HEK293 (cell line): ENCODE results near the gene ZSCAN20.

Experiments used
- BCL11B ChIP-seq: fragments of 450-650 bp; formaldehyde crosslinking; IDR thresholded peaks from 2 replicates; pipeline ENCODE4 v1.5.1; 2016; ENCODE audit warnings: low read depth, missing biosample characterization, missing genetic modification characterization
- KLF1 ChIP-seq: fragments of 450-650 bp; formaldehyde crosslinking; IDR thresholded peaks from 2 replicates; pipeline ENCODE4 v1.5.1; 2016; ENCODE audit warnings: missing biosample characterization, missing genetic modification characterization
- KLF10 ChIP-seq: fragments of 450-650 bp; IDR thresholded peaks from 2 replicates; pipeline ENCODE4 v1.5.1; 2018; ENCODE audit warnings: missing biosample characterization, mild to moderate bottlenecking, missing genetic modification characterization
- PBX3 ChIP-seq: sonication (generic); formaldehyde crosslinking; IDR thresholded peaks from 2 replicates; pipeline ENCODE4 v1.8.1; 2022; ENCODE audit warnings: mild to moderate bottlenecking, moderate library complexity, missing genetic modification reagents
- PRDM4 ChIP-seq: fragments of 450-650 bp; formaldehyde crosslinking; IDR thresholded peaks from 2 replicates; pipeline ENCODE4 v1.5.1; 2017; ENCODE audit warnings: missing biosample characterization, missing genetic modification characterization
- SP7 ChIP-seq: fragments of 450-650 bp; formaldehyde crosslinking; IDR thresholded peaks from 2 replicates; pipeline ENCODE4 v1.5.1; 2016; ENCODE audit warnings: missing biosample characterization, missing genetic modification characterization
- WT1 ChIP-seq: fragments of 450-650 bp; formaldehyde crosslinking; IDR thresholded peaks from 2 replicates; pipeline ENCODE4 v1.5.1; 2016; ENCODE audit warnings: missing biosample characterization, missing genetic modification characterization
- YY2 ChIP-seq: fragments of 450-650 bp; formaldehyde crosslinking; IDR thresholded peaks from 2 replicates; pipeline ENCODE4 v1.5.1; 2016; ENCODE audit warnings: missing biosample characterization, missing genetic modification characterization
- ZFP69B ChIP-seq: fragments of 450-650 bp; formaldehyde crosslinking; IDR thresholded peaks from 2 replicates; pipeline ENCODE4 v1.5.1; 2016; ENCODE audit warnings: missing biosample characterization, missing genetic modification characterization
- ZNF10 ChIP-seq: fragments of 450-650 bp; formaldehyde crosslinking; IDR thresholded peaks from 2 replicates; pipeline ENCODE4 v1.5.1; 2017; ENCODE audit warnings: missing biosample characterization, missing genetic modification characterization
- ZNF132 ChIP-seq: fragments of 450-650 bp; formaldehyde crosslinking; IDR thresholded peaks from 2 replicates; pipeline ENCODE4 v1.5.1; 2017; ENCODE audit warnings: missing biosample characterization, missing genetic modification characterization, borderline replicate concordance
- ZNF202 ChIP-seq: fragments of 450-650 bp; formaldehyde crosslinking; IDR thresholded peaks from 2 replicates; pipeline ENCODE4 v1.5.1; 2016; ENCODE audit warnings: missing biosample characterization, missing genetic modification characterization, borderline replicate concordance
- ZNF274 ChIP-seq, 2 experiments: fragments of 200-500 bp in 1 of 2; fragments of 450-650 bp in 1 of 2; sonication (Bioruptor generic) in 1 of 2; formaldehyde crosslinking in 1 of 2; IDR thresholded peaks; 2 replicates each; pipeline versions ENCODE4 v1.5.1 to v1.6.1; 2014 to 2016; ENCODE audit warnings: borderline replicate concordance in 1 of 2, inconsistent platforms in 1 of 2, low read length in 1 of 2, missing biosample characterization in 1 of 2, missing genetic modification characterization in 1 of 2
- ZNF335 ChIP-seq: fragments of 450-650 bp; formaldehyde crosslinking; conservative IDR thresholded peaks from 2 replicates; pipeline ENCODE4 v1.5.1; 2016; ENCODE audit warnings: missing biosample characterization, missing genetic modification characterization
- ZNF501 ChIP-seq: fragments of 450-650 bp; formaldehyde crosslinking; IDR thresholded peaks from 2 replicates; pipeline ENCODE4 v1.5.1; 2016; ENCODE audit warnings: missing biosample characterization, missing genetic modification characterization
- ZNF585B ChIP-seq: fragments of 450-650 bp; formaldehyde crosslinking; IDR thresholded peaks from 2 replicates; pipeline ENCODE4 v1.5.1; 2016; ENCODE audit warnings: missing biosample characterization, missing genetic modification characterization
- ZNF621 ChIP-seq: fragments of 450-650 bp; formaldehyde crosslinking; IDR thresholded peaks from 2 replicates; pipeline ENCODE4 v1.5.1; 2017; ENCODE audit warnings: missing biosample characterization, missing genetic modification characterization
- ZNF658 ChIP-seq: fragments of 450-650 bp; formaldehyde crosslinking; IDR thresholded peaks from 2 replicates; pipeline ENCODE4; 2016; ENCODE audit warnings: missing biosample characterization, missing genetic modification characterization
- ZNF692 ChIP-seq: fragments of 450-650 bp; formaldehyde crosslinking; IDR thresholded peaks from 2 replicates; pipeline ENCODE4 v1.5.1; 2016; ENCODE audit warnings: missing biosample characterization, missing genetic modification characterization
- TF ChIP-seq, protein P1 (sequence below): fragments of 450-650 bp; formaldehyde crosslinking; IDR thresholded peaks from 2 replicates; pipeline ENCODE4; 2016; ENCODE audit warnings: missing biosample characterization, missing genetic modification characterization
- TF ChIP-seq, protein P2 (sequence below): fragments of 450-650 bp; formaldehyde crosslinking; IDR thresholded peaks from 2 replicates; pipeline ENCODE4 v1.5.1; 2016; ENCODE audit warnings: missing biosample characterization, missing genetic modification characterization, borderline replicate concordance
- TF ChIP-seq, protein P3 (sequence below): fragments of 450-650 bp; formaldehyde crosslinking; IDR thresholded peaks from 2 replicates; pipeline ENCODE4 v1.5.1; 2016; ENCODE audit warnings: missing biosample characterization, missing genetic modification characterization
- TF ChIP-seq, protein P4 (sequence below): fragments of 450-650 bp; IDR thresholded peaks from 2 replicates; pipeline ENCODE4 v1.5.1; 2018; ENCODE audit warnings: missing biosample characterization, missing genetic modification characterization
- TF ChIP-seq, protein P5 (sequence below): fragments of 450-650 bp; formaldehyde crosslinking; IDR thresholded peaks from 2 replicates; pipeline ENCODE4 v1.5.1; 2016; ENCODE audit warnings: missing biosample characterization, missing genetic modification characterization

ZSCAN20 gene

DNA sequence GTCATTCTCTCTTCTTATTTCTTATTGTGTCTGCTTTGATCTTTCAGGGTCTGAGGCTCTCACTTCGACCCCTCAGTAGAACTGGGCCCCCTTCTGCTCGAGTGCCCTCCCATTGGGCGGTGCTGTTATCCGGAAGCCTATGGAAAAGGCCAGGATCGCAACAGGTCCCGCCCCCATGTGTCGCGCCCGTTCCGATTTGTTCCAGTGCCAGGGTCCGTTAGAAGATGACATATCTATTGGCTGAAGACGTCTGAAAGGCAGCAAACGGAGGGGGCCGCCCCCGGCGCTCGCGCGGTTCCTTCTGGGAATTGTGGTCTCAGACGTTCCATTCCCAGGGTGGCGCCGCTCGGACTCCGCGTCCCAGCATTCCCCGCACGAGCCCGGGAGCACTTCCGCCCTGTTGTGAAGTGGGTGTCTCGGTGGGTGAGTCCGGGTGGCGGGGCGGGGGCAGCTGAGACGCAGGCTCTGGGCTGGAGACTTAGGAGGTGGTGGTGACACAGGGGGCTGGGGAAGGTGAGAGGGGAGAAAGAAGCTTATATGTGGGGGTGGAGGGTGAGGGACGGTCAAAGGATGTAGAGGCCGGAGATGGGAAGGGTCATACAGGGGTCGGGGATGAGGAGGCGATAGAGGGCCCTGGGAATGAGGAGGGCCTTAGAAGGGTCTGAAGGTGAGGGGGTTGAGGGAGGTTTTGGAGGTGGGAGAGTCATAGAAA is at the start of gene ZSCAN20 (continued):
- 0 out of 2 replicates have a peak, but pooled peaks have one; percentile 45 for TF ChIP-seq BCL11B (tag by site-specific recombination)
- TF ChIP-seq ZNF132 (tag by site-specific recombination), result no peak
- no peak; the same call in 1 of the 2 replicates for TF ChIP-seq ZFP69B (tag by site-specific recombination)
- no peak for TF ChIP-seq KLF10 (tag by site-specific recombination)
- TF ChIP-seq ZNF658 (tag by site-specific recombination), result no peak
- peak; percentile 10; the same call in 1 of the 2 replicates for TF ChIP-seq ZNF692 (tag by site-specific recombination)
- TF ChIP-seq ZNF202 (tag by site-specific recombination), result no peak
- TF ChIP-seq, protein P1, sequence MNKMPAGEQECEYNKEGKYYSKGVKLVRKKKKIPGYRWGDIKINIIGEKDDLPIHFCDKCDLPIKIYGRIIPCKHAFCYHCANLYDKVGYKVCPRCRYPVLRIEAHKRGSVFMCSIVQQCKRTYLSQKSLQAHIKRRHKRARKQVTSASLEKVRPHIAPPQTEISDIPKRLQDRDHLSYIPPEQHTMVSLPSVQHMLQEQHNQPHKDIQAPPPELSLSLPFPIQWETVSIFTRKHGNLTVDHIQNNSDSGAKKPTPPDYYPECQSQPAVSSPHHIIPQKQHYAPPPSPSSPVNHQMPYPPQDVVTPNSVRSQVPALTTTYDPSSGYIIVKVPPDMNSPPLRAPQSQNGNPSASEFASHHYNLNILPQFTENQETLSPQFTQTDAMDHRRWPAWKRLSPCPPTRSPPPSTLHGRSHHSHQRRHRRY (tag by site-specific recombination), result no peak
- no peak for TF ChIP-seq ZNF274 (IDR thresholded peaks at IDR 0.05; ENCODE audit: low read length)
- no peak for TF ChIP-seq ZNF274 (tag by site-specific recombination; IDR thresholded peaks at IDR 0.05; ENCODE audit: borderline replicate concordance)
- TF ChIP-seq WT1 (tag by site-specific recombination), result no peak
- peak; percentile 74 for TF ChIP-seq SP7 (tag by site-specific recombination)
- peak; percentile 86 for TF ChIP-seq ZNF501 (tag by site-specific recombination)
- TF ChIP-seq, protein P2, sequence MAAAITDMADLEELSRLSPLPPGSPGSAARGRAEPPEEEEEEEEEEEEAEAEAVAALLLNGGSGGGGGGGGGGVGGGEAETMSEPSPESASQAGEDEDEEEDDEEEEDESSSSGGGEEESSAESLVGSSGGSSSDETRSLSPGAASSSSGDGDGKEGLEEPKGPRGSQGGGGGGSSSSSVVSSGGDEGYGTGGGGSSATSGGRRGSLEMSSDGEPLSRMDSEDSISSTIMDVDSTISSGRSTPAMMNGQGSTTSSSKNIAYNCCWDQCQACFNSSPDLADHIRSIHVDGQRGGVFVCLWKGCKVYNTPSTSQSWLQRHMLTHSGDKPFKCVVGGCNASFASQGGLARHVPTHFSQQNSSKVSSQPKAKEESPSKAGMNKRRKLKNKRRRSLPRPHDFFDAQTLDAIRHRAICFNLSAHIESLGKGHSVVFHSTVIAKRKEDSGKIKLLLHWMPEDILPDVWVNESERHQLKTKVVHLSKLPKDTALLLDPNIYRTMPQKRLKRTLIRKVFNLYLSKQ, result no peak
- peak; percentile 81; the same call in 1 of the 2 replicates for TF ChIP-seq PBX3 (CRISPR knock-in tag)
- TF ChIP-seq ZNF10 (tag by site-specific recombination), result no peak; the same call in 1 of the 2 replicates
- peak; percentile 35; the same call in 1 of the 2 replicates for TF ChIP-seq KLF1 (tag by site-specific recombination)
- TF ChIP-seq, protein P3, sequence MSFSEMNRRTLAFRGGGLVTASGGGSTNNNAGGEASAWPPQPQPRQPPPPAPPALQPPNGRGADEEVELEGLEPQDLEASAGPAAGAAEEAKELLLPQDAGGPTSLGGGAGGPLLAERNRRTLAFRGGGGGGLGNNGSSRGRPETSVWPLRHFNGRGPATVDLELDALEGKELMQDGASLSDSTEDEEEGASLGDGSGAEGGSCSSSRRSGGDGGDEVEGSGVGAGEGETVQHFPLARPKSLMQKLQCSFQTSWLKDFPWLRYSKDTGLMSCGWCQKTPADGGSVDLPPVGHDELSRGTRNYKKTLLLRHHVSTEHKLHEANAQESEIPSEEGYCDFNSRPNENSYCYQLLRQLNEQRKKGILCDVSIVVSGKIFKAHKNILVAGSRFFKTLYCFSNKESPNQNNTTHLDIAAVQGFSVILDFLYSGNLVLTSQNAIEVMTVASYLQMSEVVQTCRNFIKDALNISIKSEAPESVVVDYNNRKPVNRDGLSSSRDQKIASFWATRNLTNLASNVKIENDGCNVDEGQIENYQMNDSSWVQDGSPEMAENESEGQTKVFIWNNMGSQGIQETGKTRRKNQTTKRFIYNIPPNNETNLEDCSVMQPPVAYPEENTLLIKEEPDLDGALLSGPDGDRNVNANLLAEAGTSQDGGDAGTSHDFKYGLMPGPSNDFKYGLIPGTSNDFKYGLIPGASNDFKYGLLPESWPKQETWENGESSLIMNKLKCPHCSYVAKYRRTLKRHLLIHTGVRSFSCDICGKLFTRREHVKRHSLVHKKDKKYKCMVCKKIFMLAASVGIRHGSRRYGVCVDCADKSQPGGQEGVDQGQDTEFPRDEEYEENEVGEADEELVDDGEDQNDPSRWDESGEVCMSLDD (tag by site-specific recombination), result no peak
- TF ChIP-seq YY2 (tag by site-specific recombination), result 0 out of 2 replicates have a peak, but pooled peaks have one; percentile 24
- no peak for TF ChIP-seq ZNF585B (tag by site-specific recombination)
- TF ChIP-seq, protein P4, sequence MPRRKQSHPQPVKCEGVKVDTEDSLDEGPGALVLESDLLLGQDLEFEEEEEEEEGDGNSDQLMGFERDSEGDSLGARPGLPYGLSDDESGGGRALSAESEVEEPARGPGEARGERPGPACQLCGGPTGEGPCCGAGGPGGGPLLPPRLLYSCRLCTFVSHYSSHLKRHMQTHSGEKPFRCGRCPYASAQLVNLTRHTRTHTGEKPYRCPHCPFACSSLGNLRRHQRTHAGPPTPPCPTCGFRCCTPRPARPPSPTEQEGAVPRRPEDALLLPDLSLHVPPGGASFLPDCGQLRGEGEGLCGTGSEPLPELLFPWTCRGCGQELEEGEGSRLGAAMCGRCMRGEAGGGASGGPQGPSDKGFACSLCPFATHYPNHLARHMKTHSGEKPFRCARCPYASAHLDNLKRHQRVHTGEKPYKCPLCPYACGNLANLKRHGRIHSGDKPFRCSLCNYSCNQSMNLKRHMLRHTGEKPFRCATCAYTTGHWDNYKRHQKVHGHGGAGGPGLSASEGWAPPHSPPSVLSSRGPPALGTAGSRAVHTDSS (tag by site-specific recombination), result no peak
- peak; percentile 88 for TF ChIP-seq ZNF335
- no peak for TF ChIP-seq ZNF621
- TF ChIP-seq PRDM4, result no peak
- TF ChIP-seq, protein P5, sequence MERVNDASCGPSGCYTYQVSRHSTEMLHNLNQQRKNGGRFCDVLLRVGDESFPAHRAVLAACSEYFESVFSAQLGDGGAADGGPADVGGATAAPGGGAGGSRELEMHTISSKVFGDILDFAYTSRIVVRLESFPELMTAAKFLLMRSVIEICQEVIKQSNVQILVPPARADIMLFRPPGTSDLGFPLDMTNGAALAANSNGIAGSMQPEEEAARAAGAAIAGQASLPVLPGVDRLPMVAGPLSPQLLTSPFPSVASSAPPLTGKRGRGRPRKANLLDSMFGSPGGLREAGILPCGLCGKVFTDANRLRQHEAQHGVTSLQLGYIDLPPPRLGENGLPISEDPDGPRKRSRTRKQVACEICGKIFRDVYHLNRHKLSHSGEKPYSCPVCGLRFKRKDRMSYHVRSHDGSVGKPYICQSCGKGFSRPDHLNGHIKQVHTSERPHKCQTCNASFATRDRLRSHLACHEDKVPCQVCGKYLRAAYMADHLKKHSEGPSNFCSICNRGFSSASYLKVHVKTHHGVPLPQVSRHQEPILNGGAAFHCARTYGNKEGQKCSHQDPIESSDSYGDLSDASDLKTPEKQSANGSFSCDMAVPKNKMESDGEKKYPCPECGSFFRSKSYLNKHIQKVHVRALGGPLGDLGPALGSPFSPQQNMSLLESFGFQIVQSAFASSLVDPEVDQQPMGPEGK (tag by site-specific recombination), result peak; percentile 92
